GM18508 (cell line): ENCODE measurements around the gene COA6.
"Not testable (repeated sequence)": the region's sequence is repeated elsewhere in the genome, so short reads cannot be mapped to it uniquely, and the experiment has no call there.

Experiments used
- ATAC-seq: cut with Tn5 transposase; IDR thresholded peaks from one replicate; pipeline ENCODE4 v1.9.1; 2021; ENCODE audit warnings: moderate number of reproducible peaks; ENCODE audit not compliant: insufficient read depth, unreplicated experiment

COA6 gene

GRCh38 chr1:234368320-234369032, 4.8 kb upstream of the COA6 start:
- ATAC-seq: no peak

GRCh38 chr1:234369033-234369430, 4.2 kb upstream of the COA6 start:
- ATAC-seq: no peak

GRCh38 chr1:234369784-234370183, 3.5 kb upstream of the COA6 start:
- no peak for ATAC-seq

- ATAC-seq: no peak
Observed at GRCh38 chr1:234371414-234371813, 1.8 kb upstream of the COA6 start.

GRCh38 chr1:234372011-234372757, 1.1 kb upstream of the COA6 start:
- ATAC-seq: no peak

GRCh38 chr1:234373959-234374254, 651 bp downstream of the COA6 start:
- peak; percentile 11 for ATAC-seq

GRCh38 chr1:234375672-234376071, 2.4 kb downstream of the COA6 start:
- no peak for ATAC-seq

GRCh38 chr1:234379591-234380109, 6.4 kb downstream of the COA6 start:
- not testable (repeated sequence) for ATAC-seq

GRCh38 chr1:234381699-234382555, 8.7 kb downstream of the COA6 start:
- no peak for ATAC-seq

- no peak for ATAC-seq
Observed at GRCh38 chr1:234386122-234386521, 12.9 kb downstream of the COA6 start.

- ATAC-seq: no peak
Observed at GRCh38 chr1:234388094-234388493, 14.8 kb downstream of the COA6 start.

- ATAC-seq: no peak
Observed at GRCh38 chr1:234393190-234393589, 19.9 kb downstream of the COA6 start.

GRCh38 chr1:234395297-234395696, 22.0 kb downstream of the COA6 start:
- ATAC-seq: no peak

- no peak for ATAC-seq
Observed at GRCh38 chr1:234396092-234396491, 22.8 kb downstream of the COA6 start.

GRCh38 chr1:234396871-234397270, 23.6 kb downstream of the COA6 start:
- ATAC-seq: no peak

GRCh38 chr1:234397732-234398131, 24.5 kb downstream of the COA6 start:
- no peak for ATAC-seq

- ATAC-seq: peak; percentile 43
Observed at GRCh38 chr1:234398849-234399381, 25.7 kb downstream of the COA6 start.

- ATAC-seq: not testable (repeated sequence)
Observed at GRCh38 chr1:234399515-234399914, 26.3 kb downstream of the COA6 start.

GRCh38 chr1:234400773-234401172, 27.5 kb downstream of the COA6 start:
- no peak for ATAC-seq

GRCh38 chr1:234401658-234402057, 28.4 kb downstream of the COA6 start:
- ATAC-seq: no peak

GRCh38 chr1:234402939-234403338, 29.7 kb downstream of the COA6 start:
- ATAC-seq: no peak
